CD8-positive, alpha-beta memory T cell (primary cell): Measurements from ENCODE around the gene C16orf96. TPM values are rescaled to one million over a fixed set of nuclear protein-coding genes. Genes with fewer than 3 reads are reported as not detected.

Experiments
- CTCF ChIA-PET: fragments of 350-600 bp; sonication (Branson Sonifier 250); formaldehyde crosslinking; loops from one replicate; lab custom pipeline; 2021; ENCODE audit warnings: antibody characterized with exemption; lab: Charles Lee
- POLR2A ChIA-PET: fragments of 350-600 bp; sonication (Branson Sonifier 250); formaldehyde crosslinking; loops from one replicate; lab custom pipeline; 2021; ENCODE audit warnings: antibody characterized with exemption; lab: Charles Lee
- DNase-seq, 5 donors: peaks; one replicate each; pipeline versions ENCODE4 v3.0.0 to v3.0.0-alpha.2; 2020 to 2022; ENCODE audit warnings: mixed read lengths in 1 of 5
- H3K27ac ChIP-seq: one replicate; pipeline ENCODE4 v1.7.0; 2013; ENCODE audit warnings: low read depth, mild to moderate bottlenecking, low read length, moderate library complexity
- H3K27me3 ChIP-seq: 2 replicates; pipeline ENCODE4 v1.7.0; 2013; ENCODE audit warnings: low read length, mild to moderate bottlenecking; ENCODE audit not compliant: insufficient read depth, poor library complexity, severe bottlenecking
- H3K36me3 ChIP-seq: 2 replicates; pipeline ENCODE4 v1.7.0; 2013; ENCODE audit warnings: mild to moderate bottlenecking, low read length, moderate library complexity; ENCODE audit not compliant: insufficient read depth
- H3K4me1 ChIP-seq: 2 replicates; pipeline ENCODE4 v1.7.0; 2013; ENCODE audit warnings: mild to moderate bottlenecking, low read length, moderate library complexity; ENCODE audit not compliant: insufficient read depth
- H3K4me3 ChIP-seq: 2 replicates; pipeline ENCODE4 v1.7.0; 2013; ENCODE audit warnings: mild to moderate bottlenecking, low read length
- H3K9me3 ChIP-seq: 2 replicates; pipeline ENCODE4 v1.7.0; 2013; ENCODE audit warnings: mild to moderate bottlenecking, low read length
- H3K27ac Mint-ChIP-seq, 8 donors: one replicate each; pipeline ENCODE4 v1.8.0; 2020 to 2021; ENCODE audit warnings: mixed read lengths in 8 of 8, mild to moderate bottlenecking in 6 of 8, inconsistent platforms in 3 of 8, moderate library complexity in 3 of 8
- H3K27me3 Mint-ChIP-seq, 2 donors: one replicate each; pipeline ENCODE4 v1.8.0; 2020 to 2021; ENCODE audit warnings: mixed read lengths in 2 of 2, mild to moderate bottlenecking in 1 of 2, moderate library complexity in 1 of 2
- H3K36me3 Mint-ChIP-seq, 3 donors: one replicate each; pipeline ENCODE4 v1.8.0; 2020 to 2021; ENCODE audit warnings: mixed read lengths in 3 of 3, inconsistent platforms in 1 of 3, mild to moderate bottlenecking in 1 of 3
- H3K4me1 Mint-ChIP-seq, 3 donors: one replicate each; pipeline ENCODE4 v1.8.0; 2020 to 2021; ENCODE audit warnings: mixed read lengths in 3 of 3, inconsistent platforms in 1 of 3, mild to moderate bottlenecking in 1 of 3
- H3K4me3 Mint-ChIP-seq, 7 donors: one replicate each; pipeline ENCODE4 v1.8.0; 2020 to 2021; ENCODE audit warnings: mixed read lengths in 7 of 7, mild to moderate bottlenecking in 6 of 7, moderate library complexity in 4 of 7, inconsistent platforms in 2 of 7
- H3K9me3 Mint-ChIP-seq, 5 donors: one replicate each; pipeline ENCODE4 v1.8.0; 2020 to 2022; ENCODE audit warnings: mixed read lengths in 5 of 5, mild to moderate bottlenecking in 3 of 5, moderate library complexity in 2 of 5, inconsistent platforms in 1 of 5
- polyA plus RNA-seq: library from polyadenylated mRNA; unstranded; fragments of 300-500 nt; fragmentation: Illumina TruSeq; gene quantifications from one replicate; pipeline ENCODE4 v1.2.3, GENCODE V29; 2021
- total RNA-seq, 2 experiments: library from RNA; stranded (reverse); gene quantifications; one replicate each; pipeline ENCODE4 v1.2.3, GENCODE V29; 2021

C16orf96 gene
- total and polyA plus RNA-seq, 3 experiments from 2014 or later, result 0.05 to 0.11 (median 0.07) TPM

DNA sequence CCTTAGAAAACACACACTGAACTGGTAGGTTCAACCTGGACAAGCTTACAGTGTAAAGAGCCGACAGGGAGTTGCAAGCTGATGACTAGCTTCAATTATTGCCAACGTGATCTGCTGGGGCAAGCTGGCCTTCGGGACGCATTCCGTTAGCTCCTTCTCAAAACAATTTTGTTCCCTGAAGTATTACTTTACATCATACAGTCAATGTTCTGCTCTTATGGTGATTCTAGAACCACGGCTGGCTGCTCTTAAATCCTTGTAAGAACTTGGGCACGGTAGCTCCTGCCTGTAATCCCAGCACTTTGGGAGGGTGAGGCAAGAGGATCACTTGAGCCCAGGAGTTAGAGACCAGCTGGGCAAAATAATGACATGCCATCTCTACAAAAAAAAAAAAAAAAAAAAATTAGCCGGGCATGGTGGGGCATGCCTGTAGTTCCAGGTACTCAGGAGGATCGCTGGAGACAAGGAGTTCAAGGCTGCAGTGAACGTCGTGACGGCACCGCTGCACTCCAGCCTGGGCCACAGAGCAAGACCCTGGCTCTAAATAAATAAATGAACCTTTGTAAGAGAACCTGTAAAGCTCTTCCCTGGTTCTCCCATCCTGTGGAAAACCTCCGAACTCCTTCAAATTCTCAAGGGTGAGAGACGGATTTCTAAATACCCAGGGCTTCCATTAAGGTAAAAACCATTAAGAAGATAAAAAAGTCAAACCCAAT, 19.6 kb upstream of the C16orf96 start:
- ChIA-PET POLR2A (interaction anchor here (1.1 kb wide), 1 partner anchor 31 kb away, joined by 3 read pairs; no protein-coding TSS in a partner anchor), CTCF (interaction anchor here (0.9 to 1.0 kb wide), 2 partner anchors 12 to 31 kb away, joined by 4 to 6 read pairs; no protein-coding TSS in a partner anchor)
- no peaks in the 10 kb centered on the region for H3K27me3 Mint-ChIP-seq
- H3K9me3 ChIP-seq, result no peaks in the 10 kb centered on the region
- peaks cover 0 to 1% (median 0%) of the 10 kb centered on the region in 5 donors for H3K9me3 Mint-ChIP-seq
- H3K36me3 Mint-ChIP-seq, result peaks cover 7 to 15% (median 8%) of the 10 kb centered on the region in 3 donors
- peaks cover 33 to 56% (median 36%) of the 10 kb centered on the region in 3 donors for H3K4me1 Mint-ChIP-seq
- peak overlapping the region; percentile 66 to 93 (median 82) for H3K4me3 Mint-ChIP-seq
- no peak for DNase-seq
- peak overlapping the region; percentile 48 to 96 (median 76) for H3K27ac Mint-ChIP-seq
- no peaks in the 10 kb centered on the region for H3K27me3 ChIP-seq
- H3K27ac ChIP-seq, result no peak overlapping the region
- H3K36me3 ChIP-seq, result no peaks in the 10 kb centered on the region
- H3K4me3 ChIP-seq, result no peak overlapping the region
- H3K4me1 ChIP-seq, result peaks cover 33% of the 10 kb centered on the region

DNA sequence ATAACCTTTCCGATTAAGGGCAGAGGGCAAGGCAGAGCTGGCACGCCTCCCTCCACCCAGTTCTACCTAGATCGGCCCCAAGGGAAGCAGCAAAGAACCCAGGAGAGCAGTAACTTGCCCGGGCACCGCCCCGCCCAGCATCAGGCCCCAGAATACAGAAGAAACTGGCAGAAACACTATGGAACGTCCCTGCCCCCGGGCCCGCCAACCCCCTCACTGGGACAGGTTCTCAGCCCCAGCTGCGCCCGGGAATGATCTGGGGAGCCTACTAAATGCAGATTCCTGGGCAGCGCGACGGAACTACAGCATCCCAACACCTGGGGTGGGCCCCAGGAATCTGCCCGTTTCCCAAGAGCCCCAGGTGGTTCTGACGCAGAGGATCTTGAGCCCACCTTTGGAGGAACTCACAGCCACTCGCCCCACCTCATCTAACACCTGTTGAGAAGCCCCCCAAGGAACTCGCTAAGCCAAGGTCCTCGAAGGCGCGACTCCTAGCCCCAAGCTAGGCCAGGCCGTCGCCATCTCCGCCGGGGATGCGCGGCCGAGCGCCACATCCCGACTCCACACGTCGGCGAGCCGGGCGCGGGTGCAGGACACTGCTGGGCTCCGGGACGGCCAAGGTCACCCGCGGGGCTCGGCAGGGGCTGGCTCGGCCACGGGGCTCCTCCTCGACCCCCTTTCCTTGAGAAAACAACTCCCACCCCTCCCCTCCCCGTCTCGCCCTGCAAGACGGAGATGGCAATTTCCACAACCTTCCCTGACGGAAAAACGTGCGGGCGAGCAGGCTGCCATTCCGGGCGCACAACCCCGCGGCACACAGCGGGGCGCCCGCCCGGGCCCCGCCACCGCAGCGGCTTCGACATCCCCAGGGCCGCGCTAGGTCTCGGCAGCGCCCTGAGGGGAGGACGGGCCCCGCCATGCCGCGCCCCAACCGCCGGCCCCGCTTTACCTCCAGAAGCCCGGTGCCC, 18.5 kb upstream of the C16orf96 start:
- H3K4me1 ChIP-seq, result peaks cover 33% of the 10 kb centered on the region
- H3K4me1 Mint-ChIP-seq, result peaks cover 32 to 48% (median 33%) of the 10 kb centered on the region in 3 donors
- peak overlapping the region; percentile 48 to 90 (median 75) for H3K27ac Mint-ChIP-seq
- ChIA-PET POLR2A (interaction anchor here (0.7 to 1.9 kb wide), 7 partner anchors 8 to 1052 kb away, joined by 3 to 15 read pairs (median 6); partner anchors contain the start of gene HMOX2), CTCF (interaction anchor here (1.5 to 2.0 kb wide), 2 partner anchors 10 to 11 kb away, joined by 3 to 9 read pairs; no protein-coding TSS in a partner anchor)
- peak overlapping the region; percentile 75 for H3K4me3 ChIP-seq
- peak overlapping the region; percentile 66 to 93 (median 82) for H3K4me3 Mint-ChIP-seq
- no peaks in the 10 kb centered on the region for H3K9me3 ChIP-seq
- DNase-seq, result peak in 1 of 5 donors; percentile 13
- H3K27me3 Mint-ChIP-seq, result no peaks in the 10 kb centered on the region
- H3K36me3 Mint-ChIP-seq, result peaks cover 4 to 7% (median 6%) of the 10 kb centered on the region in 3 donors
- no peaks in the 10 kb centered on the region for H3K27me3 ChIP-seq
- no peaks in the 10 kb centered on the region for H3K36me3 ChIP-seq
- peaks cover 0 to 1% (median 0%) of the 10 kb centered on the region in 5 donors for H3K9me3 Mint-ChIP-seq
- H3K27ac ChIP-seq, result no peak overlapping the region

DNA sequence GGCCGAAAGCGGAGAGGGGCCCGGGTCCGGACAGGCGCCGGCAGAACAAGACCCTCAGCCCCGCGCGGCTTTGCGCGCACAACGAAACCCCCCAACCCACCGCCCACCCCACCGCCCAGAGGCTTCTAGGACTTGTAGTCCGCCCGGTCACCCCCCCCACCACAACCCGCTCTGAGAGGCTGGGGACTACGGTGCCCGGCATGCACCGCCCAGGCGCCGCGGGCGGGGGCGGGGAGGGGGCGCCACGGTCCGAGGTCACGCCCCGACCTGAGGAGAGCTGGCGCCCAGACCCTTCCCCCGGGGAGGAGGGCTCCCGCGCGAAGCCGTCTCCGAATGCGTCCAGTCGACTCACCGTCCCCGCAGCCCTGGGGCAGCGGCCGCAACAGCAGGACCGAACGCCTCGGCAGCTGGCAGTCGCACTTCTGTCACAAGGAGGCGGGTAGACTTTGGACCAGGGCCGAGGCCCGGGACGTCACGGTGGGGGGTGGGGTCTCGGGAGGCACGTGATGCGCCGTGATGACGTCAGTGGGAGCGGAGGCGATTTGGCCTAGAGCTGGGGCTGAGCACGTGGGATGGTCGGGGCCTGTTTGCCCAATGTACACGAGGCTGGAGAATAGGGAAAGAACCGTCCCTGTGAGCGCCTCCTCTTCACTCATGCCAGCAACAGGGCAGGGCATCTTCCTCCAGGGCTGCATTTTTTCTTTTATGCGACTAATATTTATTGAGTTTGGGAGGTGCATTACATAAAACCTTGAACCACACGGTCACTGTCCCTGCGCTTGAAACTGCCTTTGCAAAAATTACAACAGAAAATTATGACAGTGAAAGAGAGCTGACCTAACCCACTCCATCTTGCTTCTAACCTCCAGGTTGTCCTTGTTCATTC, 17.5 kb upstream of the C16orf96 start, which contains the start of gene CDIP1:
Gene CDIP1, minus strand, starts transcription at position 424 of the 886 bp plus-strand sequence. CDS start 24,643 bp downstream, outside the sequence.
- H3K4me3 Mint-ChIP-seq, result peak within 1 kb of the TSS; percentile 79 to 93 (median 85)
- H3K36me3 ChIP-seq, result no peaks in the 10 kb centered on the region
- ChIA-PET CTCF (interaction anchor here (0.8 to 2.0 kb wide), 7 partner anchors 9 to 78 kb away, joined by 3 to 11 read pairs (median 5); no protein-coding TSS in a partner anchor), POLR2A (interaction anchor here (0.7 to 1.9 kb wide), 11 partner anchors 9 to 1052 kb away, joined by 3 to 15 read pairs (median 4); partner anchors contain the start of gene HMOX2)
- no peaks in the 10 kb centered on the region for H3K27me3 ChIP-seq
- peak; percentile 84 to 96 (median 90) for DNase-seq
- H3K27me3 Mint-ChIP-seq, result no peaks in the 10 kb centered on the region
- peaks cover 29 to 39% (median 33%) of the 10 kb centered on the region in 3 donors for H3K4me1 Mint-ChIP-seq
- peaks cover 0 to 1% (median 0%) of the 10 kb centered on the region in 5 donors for H3K9me3 Mint-ChIP-seq
- peak within 1 kb of the TSS in 7 of 8 donors; percentile 90 to 97 (median 91) for H3K27ac Mint-ChIP-seq
- no peaks in the 10 kb centered on the region for H3K9me3 ChIP-seq
- H3K36me3 Mint-ChIP-seq, result peaks cover 1 to 7% (median 4%) of the 10 kb centered on the region in 3 donors
- peak within 1 kb of the TSS; percentile 75 for H3K4me3 ChIP-seq
- peaks cover 33% of the 10 kb centered on the region for H3K4me1 ChIP-seq
- peak within 1 kb of the TSS; percentile 80 for H3K27ac ChIP-seq

DNA sequence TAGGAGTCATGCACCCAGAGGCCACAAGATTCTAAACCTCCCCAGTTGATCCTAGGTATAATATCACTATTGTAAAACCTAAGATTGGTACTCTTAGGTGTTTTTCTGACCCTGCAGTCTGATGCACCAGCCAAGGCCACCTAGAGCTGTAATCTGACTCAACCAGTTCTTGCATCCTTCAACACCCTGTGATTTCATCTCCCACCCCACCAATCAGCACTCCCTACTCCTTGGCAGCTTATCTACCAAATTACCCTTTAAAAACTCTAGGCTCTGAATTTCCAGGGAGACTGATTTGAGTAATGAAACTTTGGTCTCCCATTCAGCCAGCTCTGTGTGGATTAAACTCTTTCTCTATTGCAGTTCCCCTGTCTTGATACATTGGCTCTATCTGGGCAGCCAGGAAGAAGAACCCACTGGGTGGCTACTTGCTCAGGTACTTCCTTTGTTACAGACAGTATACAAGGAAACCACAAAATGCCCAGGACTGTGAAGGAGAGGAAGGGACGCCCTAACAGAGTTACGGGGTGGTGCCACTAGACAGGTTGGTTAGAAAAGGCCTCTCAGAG, 16.3 kb upstream of the C16orf96 start:
- Histone ChIP-seq H3K9me3 (no peaks in the 10 kb centered on the region), H3K27me3 (no peaks in the 10 kb centered on the region), H3K36me3 (no peaks in the 10 kb centered on the region), H3K4me1 (peaks cover 26% of the 10 kb centered on the region), H3K4me3 (no peak overlapping the region), H3K27ac (no peak overlapping the region)
- Mint-ChIP-seq H3K4me1 (peaks cover 22 to 33% (median 26%) of the 10 kb centered on the region in 3 donors), H3K9me3 (peaks cover 0 to 1% (median 0%) of the 10 kb centered on the region in 5 donors), H3K27ac (peak overlapping the region in 6 of 8 donors; percentile 53 to 95 (median 82)), H3K4me3 (peak overlapping the region in 3 of 7 donors; percentile 15 to 72 (median 63)), H3K27me3 (no peaks in the 10 kb centered on the region), H3K36me3 (peaks cover 0 to 7% (median 0%) of the 10 kb centered on the region in 3 donors)
- POLR2A ChIA-PET, result no interaction called here
- DNase-seq, result no peak
- CTCF ChIA-PET, result interaction anchor here (0.6 to 2.0 kb wide), 7 partner anchors 8 to 67 kb away, joined by 3 to 11 read pairs (median 5); no protein-coding TSS in a partner anchor

DNA sequence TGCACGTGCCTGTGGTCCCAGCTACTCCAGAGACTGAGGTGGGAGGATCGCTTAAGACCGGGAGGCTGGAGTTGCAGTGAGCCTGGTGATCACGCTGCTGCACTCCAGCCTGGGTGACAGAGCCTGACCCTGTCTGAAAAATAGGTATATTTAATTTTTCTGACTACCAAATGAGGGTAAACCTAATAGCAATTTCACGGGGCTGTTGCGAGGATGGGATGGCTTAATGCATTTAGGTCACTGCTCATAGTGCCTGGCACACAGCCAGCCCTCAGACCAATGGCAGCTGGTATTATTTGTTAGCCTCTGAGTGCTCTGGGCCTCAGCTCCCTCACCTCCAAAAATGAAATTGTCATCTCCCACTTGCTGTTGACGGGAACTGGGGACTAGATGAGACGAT, 11.7 kb upstream of the C16orf96 start:
- no peaks in the 10 kb centered on the region for H3K27me3 ChIP-seq
- peak overlapping the region in 1 of 8 donors; percentile 8 for H3K27ac Mint-ChIP-seq
- H3K36me3 Mint-ChIP-seq, result peaks cover 0 to 7% (median 0%) of the 10 kb centered on the region in 3 donors
- ChIA-PET POLR2A (no interaction called here), CTCF (interaction anchor here (1.2 to 8.1 kb wide), 2 partner anchors 22 to 37 kb away, joined by 3 to 95 read pairs; no protein-coding TSS in a partner anchor)
- H3K4me3 ChIP-seq, result no peak overlapping the region
- no peak overlapping the region for H3K27ac ChIP-seq
- peaks cover 2 to 5% (median 4%) of the 10 kb centered on the region in 3 donors for H3K4me1 Mint-ChIP-seq
- H3K9me3 ChIP-seq, result no peaks in the 10 kb centered on the region
- no peak for DNase-seq
- peaks cover 0 to 4% (median 0%) of the 10 kb centered on the region in 5 donors for H3K9me3 Mint-ChIP-seq
- no peaks in the 10 kb centered on the region for H3K36me3 ChIP-seq
- peaks cover 0 to 3% of the 10 kb centered on the region in 2 donors for H3K27me3 Mint-ChIP-seq
- H3K4me3 Mint-ChIP-seq, result no peak overlapping the region
- H3K4me1 ChIP-seq, result no peaks in the 10 kb centered on the region

DNA sequence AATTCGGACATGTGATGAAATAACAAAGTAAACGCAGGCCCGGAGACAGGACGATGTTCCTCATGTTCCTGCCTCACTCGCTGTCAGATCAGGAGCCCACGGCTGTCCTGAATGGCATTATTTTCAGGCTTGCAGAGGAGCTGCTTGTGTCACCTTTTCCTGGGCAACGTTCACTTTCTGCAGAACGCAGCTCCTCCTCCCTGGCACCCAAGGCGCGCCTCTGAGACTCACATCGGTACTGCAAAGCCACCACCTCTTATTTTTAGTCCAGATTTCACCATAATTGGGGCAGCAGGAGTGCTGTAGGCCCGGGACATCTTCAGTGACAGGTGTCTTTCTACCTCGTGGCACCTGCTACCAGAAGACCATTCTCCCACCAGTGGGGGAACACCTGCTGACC, 8.0 kb upstream of the C16orf96 start:
- no peak overlapping the region for H3K27ac Mint-ChIP-seq
- H3K4me1 Mint-ChIP-seq, result peaks cover 2 to 5% (median 4%) of the 10 kb centered on the region in 3 donors
- H3K4me3 ChIP-seq, result no peak overlapping the region
- H3K36me3 Mint-ChIP-seq, result no peaks in the 10 kb centered on the region
- no peaks in the 10 kb centered on the region for H3K9me3 ChIP-seq
- no peak overlapping the region for H3K4me3 Mint-ChIP-seq
- H3K27me3 Mint-ChIP-seq, result peaks cover 0 to 3% of the 10 kb centered on the region in 2 donors
- CTCF ChIA-PET, result interaction anchor here (0.7 to 8.1 kb wide), 30 partner anchors 9 to 1717 kb away, joined by 3 to 95 read pairs (median 4); partner anchors contain the start of genes CDIP1, HMOX2 and NMRAL1
- DNase-seq, result no peak
- no peak overlapping the region for H3K27ac ChIP-seq
- H3K9me3 Mint-ChIP-seq, result peaks cover 0 to 2% (median 0%) of the 10 kb centered on the region in 5 donors
- H3K4me1 ChIP-seq, result no peaks in the 10 kb centered on the region
- POLR2A ChIA-PET, result interaction anchor here (0.9 to 2.9 kb wide), 2 partner anchors 10 to 71 kb away, joined by 9 to 15 read pairs; partner anchors contain the start of genes CDIP1 and HMOX2
- no peaks in the 10 kb centered on the region for H3K27me3 ChIP-seq
- no peaks in the 10 kb centered on the region for H3K36me3 ChIP-seq
